GM04504 (cell line): ENCODE results near the gene RAB44.
"Not testable (repeated sequence)": the region's sequence is repeated elsewhere in the genome, so short reads cannot be mapped to it uniquely, and the experiment has no call there.

ENCODE experiments used
- DNase-seq: peaks from one replicate; pipeline ENCODE4 v3.0.0-alpha.2; 2012; ENCODE audit warnings: low read depth

The RAB44 gene

GRCh38 chr6:36686668-36687513 lies 10.7 kb upstream of the RAB44 start:
- DNase-seq: no peak

GRCh38 chr6:36688063-36688738 lies 9.4 kb upstream of the RAB44 start:
- no peak for DNase-seq

GRCh38 chr6:36688739-36689075 lies 8.9 kb upstream of the RAB44 start:
- no peak for DNase-seq

DNA sequence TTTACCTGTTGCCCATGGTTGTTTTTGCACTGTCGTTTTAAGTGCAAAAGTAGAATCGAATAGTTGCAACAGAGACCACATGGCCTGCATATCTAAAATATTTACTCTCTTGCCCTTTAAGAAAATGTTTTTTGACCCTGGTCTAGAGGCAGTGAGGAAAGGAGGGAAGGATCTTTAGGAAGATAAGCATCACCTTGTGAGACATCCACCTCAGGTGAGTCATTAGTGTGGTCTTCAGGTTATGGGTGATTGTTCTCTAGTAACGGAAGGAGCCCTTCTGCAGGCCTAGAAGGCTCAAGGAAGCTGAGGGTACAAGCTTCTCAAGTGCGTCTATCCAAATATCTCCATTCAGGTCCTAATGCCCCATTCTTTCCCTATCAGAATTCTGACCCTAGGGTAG lies 6.6 kb upstream of the RAB44 start:
- DNase-seq: no peak

GRCh38 chr6:36691612-36692011 lies 6.0 kb upstream of the RAB44 start:
- DNase-seq: no peak

- DNase-seq: no peak
Observed at GRCh38 chr6:36692220-36692619, 5.4 kb upstream of the RAB44 start.

- no peak for DNase-seq
Observed at GRCh38 chr6:36692861-36693702, 4.5 kb upstream of the RAB44 start.

DNA sequence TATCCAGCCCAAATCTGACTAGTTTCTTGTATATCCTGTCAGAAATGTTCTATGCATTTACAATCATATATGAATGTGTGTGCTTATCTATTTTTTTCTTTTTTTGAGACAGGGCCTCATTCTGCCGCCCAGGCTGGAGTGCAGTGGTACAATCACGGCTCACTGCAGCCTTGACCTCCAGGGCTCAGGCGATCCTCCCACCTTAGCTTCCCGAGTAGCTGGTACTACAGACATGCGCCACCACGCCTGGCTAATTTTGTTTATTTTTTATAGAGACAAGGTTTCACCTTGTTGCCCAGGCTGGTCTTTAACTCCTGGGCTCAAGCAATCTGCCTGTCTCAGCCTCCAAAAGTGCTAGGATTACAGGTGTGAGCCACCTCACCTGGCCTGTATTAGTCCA lies 3.0 kb upstream of the RAB44 start:
- DNase-seq: no peak

GRCh38 chr6:36695414-36695813 lies 2.2 kb upstream of the RAB44 start:
- DNase-seq: no peak

DNA sequence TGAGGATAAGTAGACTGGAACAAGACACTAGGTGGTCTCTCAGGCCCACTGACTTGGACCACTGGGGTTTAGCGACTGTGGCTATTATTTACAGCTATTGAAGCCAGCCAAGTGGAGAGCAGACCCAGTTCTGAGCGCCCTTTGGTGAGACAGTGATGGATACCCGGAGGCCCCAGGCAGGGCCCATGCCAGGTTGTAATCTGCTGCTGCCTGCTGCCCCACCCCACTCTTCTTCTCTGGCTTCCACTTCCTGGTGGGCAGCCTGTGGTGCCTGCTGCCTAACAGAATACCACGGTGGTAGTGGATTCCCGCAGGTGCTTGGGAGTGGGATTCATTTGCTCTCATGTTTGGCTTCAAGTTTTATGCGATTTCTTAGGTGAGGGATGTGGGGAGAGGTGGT lies 570 bp downstream of the RAB44 start:
- DNase-seq: no peak

DNA sequence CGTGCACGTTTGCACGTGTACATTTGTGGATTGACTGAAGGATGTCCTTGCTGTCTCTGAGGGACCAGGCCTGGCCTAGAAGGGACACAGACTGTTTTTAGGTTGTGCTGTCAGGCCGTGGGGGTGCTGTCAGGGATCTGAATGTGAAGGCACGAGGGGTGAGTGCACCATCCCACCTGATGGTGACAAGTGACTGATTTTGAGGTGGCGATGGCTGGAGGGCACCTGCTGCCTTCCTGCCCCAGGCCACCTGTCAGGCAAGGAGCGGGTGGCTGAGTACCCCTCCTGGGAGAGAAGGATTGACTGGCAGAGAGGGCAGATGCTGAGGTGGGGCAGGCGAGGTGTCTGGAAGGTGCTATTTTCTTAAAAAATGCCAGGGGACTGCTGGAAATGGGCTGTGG lies 1.2 kb downstream of the RAB44 start:
- no peak for DNase-seq

DNA sequence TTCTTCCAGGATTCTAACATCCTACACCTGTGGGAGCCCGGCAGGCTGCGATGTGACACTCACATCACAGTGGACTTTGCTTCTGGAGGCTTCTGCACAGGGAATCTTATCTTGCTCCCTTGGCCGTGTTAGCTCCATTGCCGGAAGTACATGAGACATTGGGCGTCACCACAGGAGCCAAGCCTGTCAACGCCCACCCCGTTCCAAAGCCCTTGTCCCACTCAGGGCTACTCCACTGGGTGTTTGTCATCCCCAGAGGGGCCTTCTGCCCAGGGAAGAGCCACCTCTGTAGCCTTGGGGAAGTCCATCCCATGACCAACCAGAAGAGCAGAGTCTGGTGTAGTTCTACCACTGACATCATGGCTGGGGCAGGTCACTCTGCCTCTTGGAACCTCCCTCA lies 1.7 kb downstream of the RAB44 start:
- no peak for DNase-seq

DNA sequence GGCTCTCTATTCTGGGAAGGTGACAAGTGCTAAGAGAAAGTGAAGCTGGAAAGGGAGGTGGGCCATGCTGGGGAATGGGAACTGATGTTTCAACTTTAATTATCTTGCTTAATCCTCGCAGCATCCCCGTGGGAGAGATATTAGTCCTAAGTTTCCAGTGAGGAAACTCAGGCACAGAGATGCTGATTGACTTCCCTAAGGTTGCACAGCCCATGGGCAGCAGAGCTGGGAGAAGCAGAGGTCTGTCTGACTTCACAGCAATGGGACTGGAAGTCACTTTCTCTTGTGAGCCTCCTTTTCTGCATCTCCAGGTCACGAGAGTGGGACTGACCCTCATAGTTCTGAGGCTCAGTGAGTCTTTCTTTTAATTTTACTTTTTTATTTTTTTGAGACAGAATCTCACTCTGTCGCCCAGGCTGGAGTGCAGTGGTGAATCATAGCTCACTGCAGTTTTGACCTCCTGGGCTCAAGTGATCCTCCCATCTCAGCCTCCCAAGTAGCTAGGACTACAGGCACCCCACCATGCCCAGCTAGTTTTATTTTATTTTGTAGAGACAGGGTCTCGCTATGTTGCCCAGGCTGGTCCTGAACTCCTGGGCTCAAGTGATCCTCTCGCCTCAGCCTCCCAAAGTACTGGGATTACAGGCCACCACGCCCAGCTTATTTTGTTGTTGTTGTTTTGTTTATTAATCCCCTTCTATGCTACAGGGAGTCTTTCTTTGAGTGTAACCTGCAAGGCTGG lies 2.6 kb downstream of the RAB44 start:
- no peak for DNase-seq

DNA sequence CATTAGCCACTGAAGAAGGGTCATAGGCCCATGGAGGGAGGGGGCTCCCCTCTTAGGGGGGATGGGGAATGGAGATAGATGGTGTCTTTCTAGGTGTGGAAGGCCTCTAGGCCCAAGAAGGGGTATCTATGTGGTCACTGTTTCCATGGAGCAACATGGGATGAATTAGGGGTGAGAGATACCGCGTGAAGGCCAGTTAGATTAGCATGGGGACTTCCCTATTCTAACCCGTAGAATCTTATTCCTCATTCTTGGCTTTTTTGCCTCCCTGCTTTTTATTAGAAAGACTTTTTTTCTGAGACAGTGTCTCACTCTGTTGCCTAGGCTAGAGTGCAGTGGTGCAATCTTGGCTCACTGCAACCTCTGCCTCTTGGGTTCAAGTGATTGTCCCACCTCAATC lies 3.2 kb downstream of the RAB44 start:
- no peak for DNase-seq

DNA sequence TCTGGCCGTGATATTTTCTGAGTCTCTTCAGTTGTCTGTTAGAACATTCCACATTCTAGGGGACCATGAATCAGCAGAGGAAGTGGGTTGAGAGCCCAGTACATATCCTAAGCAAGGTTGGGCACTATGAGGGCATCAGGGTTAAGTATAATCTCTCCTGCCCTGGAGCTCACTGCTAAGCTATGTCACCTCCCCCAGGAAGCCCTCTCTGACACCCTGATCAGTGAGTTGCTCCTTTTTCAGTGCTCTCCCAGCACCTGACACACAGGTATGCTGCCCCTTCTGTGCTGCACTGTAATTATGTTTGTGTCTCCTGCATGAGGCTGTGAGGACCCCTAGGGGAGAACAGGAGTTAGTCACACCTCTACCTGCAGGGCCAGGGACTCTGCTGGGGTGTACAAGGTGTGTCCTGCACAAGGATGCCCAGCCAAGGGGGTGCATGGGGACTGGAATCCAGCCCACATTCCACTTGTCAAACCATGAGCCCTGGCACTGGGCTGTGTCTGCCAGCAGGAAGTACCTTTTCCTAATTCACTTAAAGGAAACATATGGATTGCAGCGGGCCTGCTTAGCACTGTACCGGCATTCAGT lies 3.9 kb downstream of the RAB44 start:
- DNase-seq: no peak

- no peak for DNase-seq
Observed at GRCh38 chr6:36702656-36703055, 5.0 kb downstream of the RAB44 start.

GRCh38 chr6:36703081-36703606 lies 5.5 kb downstream of the RAB44 start:
- no peak for DNase-seq

DNA sequence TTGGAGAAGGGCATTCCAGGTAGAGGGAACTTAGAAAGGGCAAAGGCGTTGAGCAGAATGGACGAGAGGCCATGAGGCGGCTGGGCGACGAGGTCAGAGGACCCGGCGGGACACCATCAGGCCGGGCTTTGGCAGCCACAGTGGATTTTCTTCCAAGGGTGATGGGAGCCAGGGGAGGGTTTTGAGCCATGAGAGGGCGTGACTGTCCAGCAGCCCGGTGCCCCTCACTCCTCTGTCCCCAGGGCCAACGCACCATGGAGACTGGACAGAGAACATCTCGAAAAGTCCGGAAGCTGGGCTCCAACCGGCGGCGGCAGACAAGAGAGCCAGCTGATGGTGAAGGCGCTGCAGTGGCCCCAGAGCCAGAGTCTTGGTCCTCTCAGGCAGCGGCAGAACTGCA lies 6.4 kb downstream of the RAB44 start:
- no peak for DNase-seq

- not testable (repeated sequence) for DNase-seq
Observed at GRCh38 chr6:36704961-36705577, 7.4 kb downstream of the RAB44 start.

- DNase-seq: no peak
Observed at GRCh38 chr6:36706339-36706738, 8.7 kb downstream of the RAB44 start.

- no peak for DNase-seq
Observed at GRCh38 chr6:36712816-36713215, 15.2 kb downstream of the RAB44 start.
